ENCODE results near the gene PLCL2.

Gene PLCL2

DNA sequence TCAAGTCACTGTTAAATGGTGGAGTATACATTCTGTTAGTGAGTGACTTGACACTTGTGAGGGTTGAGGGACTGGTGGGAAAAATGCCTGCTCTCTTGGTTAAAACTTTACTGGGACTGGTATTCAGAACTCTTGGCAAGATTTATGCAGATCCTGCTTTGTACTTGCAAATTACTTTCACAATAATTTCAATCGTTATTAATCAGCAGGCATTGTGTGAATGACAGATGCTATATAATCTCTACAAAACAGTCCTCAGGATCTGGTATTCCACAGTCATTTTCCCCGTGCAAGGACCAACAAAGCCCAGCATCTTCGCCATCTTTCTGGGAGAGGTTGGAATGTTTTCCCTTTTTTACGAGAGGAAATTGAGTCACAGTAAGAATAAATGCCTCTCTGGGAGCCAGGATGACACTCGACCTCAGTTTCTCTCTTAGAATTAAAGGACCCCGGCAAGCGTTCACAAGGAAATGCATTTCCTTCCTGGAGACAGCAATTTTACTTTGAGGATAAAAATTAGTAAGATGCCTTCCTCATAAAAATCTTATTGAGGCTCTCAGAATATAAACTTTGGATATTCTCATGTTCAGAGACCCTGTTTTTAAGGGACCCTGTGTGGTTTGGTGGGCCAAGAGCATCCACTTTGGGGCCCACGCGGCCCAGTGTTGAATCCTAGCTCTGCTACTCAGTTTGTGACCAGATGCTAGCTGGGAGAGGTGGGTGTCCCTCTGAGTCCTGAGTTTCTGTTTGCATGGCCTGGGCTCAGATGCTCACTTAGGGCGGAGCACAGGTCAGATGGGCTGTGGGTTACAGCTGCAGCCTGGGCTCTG is 45.3 kb upstream of the PLCL2 start:
- Histone ChIP-seq H2AK5ac (ENCODE audit: low read length) (no peak overlapping the region), H3K27ac (ENCODE audit: low read depth, low read length) (no peak overlapping the region), H3K4me2 (ENCODE audit: low read length) (no peak overlapping the region), H3K18ac (ENCODE audit: low read length) (no peak overlapping the region), H3K4me1 (ENCODE audit: control insufficient read depth in 1 of 2, insufficient read depth in 2 of 2, low read length in 2 of 2) (peaks cover 7 to 9% of the 10 kb centered on the region in 2 experiments), H2BK12ac (ENCODE audit: low read length) (peak overlapping the region; percentile 18), H2AFZ (ENCODE audit: insufficient read depth, low read length, poor library complexity) (no peak overlapping the region), H4K12ac (ENCODE audit: low read depth, low read length) (no peak overlapping the region), H3K79me1 (ENCODE audit: low read length) (peaks cover 6% of the 10 kb centered on the region), H3K4me3 (ENCODE audit: low read depth, low read length) (no peak overlapping the region), H3K9me3 (ENCODE audit: insufficient read depth, low read depth, low read length) (no peaks in the 10 kb centered on the region), H3K27me3 (ENCODE audit: insufficient read depth, low read length) (no peaks in the 10 kb centered on the region), H3K23ac (ENCODE audit: low read length) (no peak overlapping the region), H3K36me3 (ENCODE audit: control insufficient read depth in 1 of 2, insufficient read depth in 2 of 2, low read length in 2 of 2) (no peaks in the 10 kb centered on the region), H3K14ac (ENCODE audit: low read length) (no peak overlapping the region), H3K9ac (ENCODE audit: low read length) (no peak overlapping the region), H2BK5ac (ENCODE audit: low read depth, low read length, poor library complexity) (no peak overlapping the region), H4K8ac (ENCODE audit: low read depth, low read length) (no peak overlapping the region), H3K79me2 (ENCODE audit: control insufficient read depth, insufficient read depth, low read length, poor library complexity) (peaks cover 2% of the 10 kb centered on the region), H2BK120ac (ENCODE audit: insufficient read depth, low read length, poor library complexity) (no peak overlapping the region), H3K4ac (ENCODE audit: low read depth, low read length) (no peak overlapping the region), H4K91ac (ENCODE audit: low read depth, low read length) (no peak overlapping the region)
- no peak for DNase-seq
- WGBS (ENCODE audit: extremely low coverage, insufficient coverage, insufficient read length), result no CpG with 5 or more reads among the region's 10 CpGs

DNA sequence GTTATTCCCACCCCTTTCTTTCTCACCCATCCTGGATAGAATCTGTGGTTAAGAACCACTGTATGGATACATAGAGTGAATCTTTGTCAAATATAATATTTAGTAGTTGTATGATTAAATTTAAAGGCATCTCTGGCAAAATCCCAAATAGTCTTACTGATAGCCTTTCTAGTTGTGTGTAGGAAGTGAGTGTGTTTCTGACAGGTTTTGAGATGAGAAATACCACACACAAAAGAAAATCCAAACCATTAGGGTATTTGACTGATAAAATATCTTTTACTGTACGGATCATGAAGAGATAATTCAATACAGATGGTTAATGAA is 44.7 kb upstream of the PLCL2 start:
- Histone ChIP-seq H3K9ac (ENCODE audit: low read length) (no peak overlapping the region), H3K4me2 (ENCODE audit: low read length) (no peak overlapping the region), H3K36me3 (ENCODE audit: control insufficient read depth in 1 of 2, insufficient read depth in 2 of 2, low read length in 2 of 2) (no peaks in the 10 kb centered on the region), H3K27ac (ENCODE audit: low read depth, low read length) (no peak overlapping the region), H4K8ac (ENCODE audit: low read depth, low read length) (no peak overlapping the region), H2BK12ac (ENCODE audit: low read length) (no peak overlapping the region), H4K12ac (ENCODE audit: low read depth, low read length) (no peak overlapping the region), H3K23ac (ENCODE audit: low read length) (no peak overlapping the region), H4K91ac (ENCODE audit: low read depth, low read length) (no peak overlapping the region), H3K9me3 (ENCODE audit: insufficient read depth, low read depth, low read length) (no peaks in the 10 kb centered on the region), H3K4me3 (ENCODE audit: low read depth, low read length) (no peak overlapping the region), H2AK5ac (ENCODE audit: low read length) (no peak overlapping the region), H2BK120ac (ENCODE audit: insufficient read depth, low read length, poor library complexity) (no peak overlapping the region), H2BK5ac (ENCODE audit: low read depth, low read length, poor library complexity) (no peak overlapping the region), H3K4me1 (ENCODE audit: control insufficient read depth in 1 of 2, insufficient read depth in 2 of 2, low read length in 2 of 2) (peaks cover 7 to 9% of the 10 kb centered on the region in 2 experiments), H3K79me1 (ENCODE audit: low read length) (peaks cover 6% of the 10 kb centered on the region), H2AFZ (ENCODE audit: insufficient read depth, low read length, poor library complexity) (no peak overlapping the region), H3K79me2 (ENCODE audit: control insufficient read depth, insufficient read depth, low read length, poor library complexity) (peaks cover 2% of the 10 kb centered on the region), H3K4ac (ENCODE audit: low read depth, low read length) (no peak overlapping the region), H3K27me3 (ENCODE audit: insufficient read depth, low read length) (no peaks in the 10 kb centered on the region), H3K18ac (ENCODE audit: low read length) (no peak overlapping the region), H3K14ac (ENCODE audit: low read length) (no peak overlapping the region)
- no peak for DNase-seq
- WGBS (ENCODE audit: extremely low coverage, insufficient coverage, insufficient read length), result no CpG with 5 or more reads among the region's 1 CpG

DNA sequence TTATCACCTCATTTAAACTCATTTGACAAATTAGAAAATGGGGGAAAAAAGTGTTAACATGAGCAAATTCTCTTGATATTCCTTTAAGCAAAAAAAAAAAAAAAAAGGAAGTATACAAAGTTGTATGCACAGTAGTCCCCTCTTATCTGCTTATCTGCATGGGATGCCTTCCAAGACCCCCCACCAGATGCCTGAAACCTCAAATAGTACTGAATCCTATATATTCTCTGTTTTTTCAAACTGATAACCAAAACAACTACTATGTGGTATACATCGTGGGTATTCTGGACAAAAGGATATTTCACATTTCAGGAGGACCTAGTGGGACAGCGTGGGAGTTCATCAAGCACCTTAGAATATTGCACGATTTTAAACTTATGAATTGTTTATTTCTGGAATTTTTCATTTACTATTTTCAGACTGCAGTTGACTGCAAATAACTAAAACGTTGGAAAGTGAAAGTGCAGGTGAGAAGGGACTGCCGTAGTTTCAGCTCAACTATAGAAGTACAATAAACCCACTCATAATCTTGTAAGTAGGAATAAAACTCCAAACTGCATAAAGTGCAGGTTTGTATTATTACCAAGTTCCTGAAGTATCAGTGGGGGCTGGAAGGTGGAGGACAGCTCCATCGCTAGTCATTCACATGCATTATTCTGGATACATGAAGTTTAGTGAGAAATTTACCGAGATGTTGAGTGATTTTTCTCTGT is 43.6 kb upstream of the PLCL2 start:
- Histone ChIP-seq H3K79me1 (ENCODE audit: low read length) (peaks cover 6% of the 10 kb centered on the region), H3K4me2 (ENCODE audit: low read length) (no peak overlapping the region), H3K27ac (ENCODE audit: low read depth, low read length) (no peak overlapping the region), H3K18ac (ENCODE audit: low read length) (no peak overlapping the region), H3K23ac (ENCODE audit: low read length) (no peak overlapping the region), H3K4ac (ENCODE audit: low read depth, low read length) (no peak overlapping the region), H3K27me3 (ENCODE audit: insufficient read depth, low read length) (no peaks in the 10 kb centered on the region), H4K12ac (ENCODE audit: low read depth, low read length) (no peak overlapping the region), H3K9ac (ENCODE audit: low read length) (no peak overlapping the region), H4K91ac (ENCODE audit: low read depth, low read length) (no peak overlapping the region), H3K79me2 (ENCODE audit: control insufficient read depth, insufficient read depth, low read length, poor library complexity) (peaks cover 2% of the 10 kb centered on the region), H3K9me3 (ENCODE audit: insufficient read depth, low read depth, low read length) (no peaks in the 10 kb centered on the region), H3K14ac (ENCODE audit: low read length) (no peak overlapping the region), H2AK5ac (ENCODE audit: low read length) (no peak overlapping the region), H3K36me3 (ENCODE audit: control insufficient read depth in 1 of 2, insufficient read depth in 2 of 2, low read length in 2 of 2) (no peaks in the 10 kb centered on the region), H3K4me3 (ENCODE audit: low read depth, low read length) (no peak overlapping the region), H2BK120ac (ENCODE audit: insufficient read depth, low read length, poor library complexity) (no peak overlapping the region), H2AFZ (ENCODE audit: insufficient read depth, low read length, poor library complexity) (no peak overlapping the region), H2BK5ac (ENCODE audit: low read depth, low read length, poor library complexity) (no peak overlapping the region), H4K8ac (ENCODE audit: low read depth, low read length) (no peak overlapping the region), H2BK12ac (ENCODE audit: low read length) (no peak overlapping the region), H3K4me1 (ENCODE audit: control insufficient read depth in 1 of 2, insufficient read depth in 2 of 2, low read length in 2 of 2) (peaks cover 7 to 9% of the 10 kb centered on the region in 2 experiments)
- no CpG with 5 or more reads among the region's 7 CpGs for WGBS (ENCODE audit: extremely low coverage, insufficient coverage, insufficient read length)
- DNase-seq, result no peak

DNA sequence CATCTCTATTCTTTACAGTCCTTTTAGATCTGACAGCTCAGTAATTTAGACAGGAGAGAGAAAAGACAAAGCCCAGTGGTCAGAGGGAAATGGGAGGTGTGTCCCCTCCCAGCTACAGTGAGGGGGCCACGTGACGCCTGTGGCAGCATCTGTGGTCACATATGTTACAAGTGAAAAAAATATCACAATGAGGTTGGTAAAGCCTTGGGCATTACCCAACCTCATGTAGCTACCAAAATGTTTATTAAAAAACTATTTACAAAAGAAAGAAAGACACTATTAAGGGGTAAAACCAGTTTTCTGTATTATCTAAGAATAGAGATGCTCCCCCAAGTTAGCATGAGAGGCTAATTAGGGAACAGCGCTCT is 42.9 kb upstream of the PLCL2 start:
- H2AK5ac ChIP-seq (ENCODE audit: low read length), result no peak overlapping the region
- no peak overlapping the region for H3K4me3 ChIP-seq (ENCODE audit: low read depth, low read length)
- H3K23ac ChIP-seq (ENCODE audit: low read length), result no peak overlapping the region
- no peak overlapping the region for H3K18ac ChIP-seq (ENCODE audit: low read length)
- H2BK12ac ChIP-seq (ENCODE audit: low read length), result no peak overlapping the region
- no peak overlapping the region for H4K91ac ChIP-seq (ENCODE audit: low read depth, low read length)
- no peak for DNase-seq
- H2AFZ ChIP-seq (ENCODE audit: insufficient read depth, low read length, poor library complexity), result no peak overlapping the region
- peaks cover 6% of the 10 kb centered on the region for H3K79me1 ChIP-seq (ENCODE audit: low read length)
- H3K36me3 ChIP-seq (ENCODE audit: control insufficient read depth in 1 of 2, insufficient read depth in 2 of 2, low read length in 2 of 2), result no peaks in the 10 kb centered on the region
- H3K4ac ChIP-seq (ENCODE audit: low read depth, low read length), result no peak overlapping the region
- H3K4me2 ChIP-seq (ENCODE audit: low read length), result no peak overlapping the region
- peaks cover 7% of the 10 kb centered on the region in 2 experiments for H3K4me1 ChIP-seq (ENCODE audit: control insufficient read depth in 1 of 2, insufficient read depth in 2 of 2, low read length in 2 of 2)
- H2BK5ac ChIP-seq (ENCODE audit: low read depth, low read length, poor library complexity), result no peak overlapping the region
- H4K8ac ChIP-seq (ENCODE audit: low read depth, low read length), result no peak overlapping the region
- no peak overlapping the region for H3K27ac ChIP-seq (ENCODE audit: low read depth, low read length)
- no peaks in the 10 kb centered on the region for H3K27me3 ChIP-seq (ENCODE audit: insufficient read depth, low read length)
- H3K9me3 ChIP-seq (ENCODE audit: insufficient read depth, low read depth, low read length), result no peaks in the 10 kb centered on the region
- H3K14ac ChIP-seq (ENCODE audit: low read length), result no peak overlapping the region
- H3K79me2 ChIP-seq (ENCODE audit: control insufficient read depth, insufficient read depth, low read length, poor library complexity), result peaks cover 2% of the 10 kb centered on the region
- H4K12ac ChIP-seq (ENCODE audit: low read depth, low read length), result no peak overlapping the region
- WGBS (ENCODE audit: extremely low coverage, insufficient coverage, insufficient read length), result no CpG with 5 or more reads among the region's 3 CpGs
- H3K9ac ChIP-seq (ENCODE audit: low read length), result no peak overlapping the region
- H2BK120ac ChIP-seq (ENCODE audit: insufficient read depth, low read length, poor library complexity), result no peak overlapping the region
